ENCODE results near the gene MLF2. TPM values are rescaled to one million over a fixed set of nuclear protein-coding genes. Genes with fewer than 3 reads are reported as not detected.

The MLF2 gene
- total and polyA plus RNA-seq, 10 of the 15 experiments (the other 5 are each of a cell fraction or from before 2014, with no cell fraction given) = 13.5 to 222 (median 130) TPM

DNA sequence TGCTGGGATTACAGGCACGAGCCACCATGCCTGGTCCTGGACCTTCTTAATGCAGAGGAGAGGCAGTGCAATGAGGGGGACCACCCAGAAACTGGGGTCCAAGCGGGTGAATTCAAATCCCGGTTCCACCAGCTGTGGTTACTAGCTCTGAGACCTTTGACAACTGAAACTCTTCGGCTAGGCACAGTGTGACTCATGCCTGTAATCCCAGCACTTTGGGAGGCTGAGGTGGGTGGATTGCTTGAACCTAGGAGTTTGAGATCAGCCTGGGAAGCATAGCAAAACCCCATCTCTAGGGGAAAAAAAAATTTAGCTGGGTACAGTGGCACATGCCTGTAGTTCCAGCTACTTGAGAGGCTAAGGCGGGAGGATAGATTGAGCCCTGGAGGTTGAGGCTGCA is 31.4 kb upstream of the MLF2 start:
- ATAC-seq (peak; percentile 27; the same call in 2 of the 3 replicates), FAIRE-seq (no peak), DNase-seq (ENCODE audit: low read depth, low spot score) (no peak)
- Histone ChIP-seq H3K9me3 (replicated peaks; ENCODE audit: control insufficient read depth, insufficient read depth, low read length) (no peaks in the 10 kb centered on the region), H4K20me1 (ENCODE audit: control insufficient read depth, insufficient read depth) (no peaks in the 10 kb centered on the region), H3K9ac (ENCODE audit: control insufficient read depth, insufficient read depth, low read length) (no peak overlapping the region), H3K79me2 (ENCODE audit: control insufficient read depth, insufficient read depth, low read length) (no peaks in the 10 kb centered on the region), H3K4me3 (no peak overlapping the region), H3K36me3 (ENCODE audit: control insufficient read depth in 2 of 2, insufficient read depth in 2 of 2, low read length in 1 of 2) (no peaks in the 10 kb centered on the region), H2AFZ (ENCODE audit: control insufficient read depth, low read depth, low read length) (no peak overlapping the region), H3K4me1 (ENCODE audit: control insufficient read depth, insufficient read depth, low read length) (0 out of 2 replicates have a peak, but pooled peaks cover 2% of the 10 kb centered on the region), H3K27me3 (replicated peaks in 1 of 2; ENCODE audit: control insufficient read depth in 2 of 2, insufficient read depth in 2 of 2, low read length in 1 of 2) (no peaks in the 10 kb centered on the region), H3K27ac (ENCODE audit: control insufficient read depth, insufficient read depth) (no peak overlapping the region), H3K4me2 (ENCODE audit: control insufficient read depth, insufficient read depth) (no peak overlapping the region)
- intact Hi-C loops (cut with micrococcal nuclease; ENCODE audit: unreplicated experiment) = no loop called here
- SMC1A ChIA-PET (ENCODE audit: uncharacterized antibody, unreplicated experiment) = interaction anchor here (1.6 to 2.3 kb wide), 2 partner anchors 18 to 31 kb away, joined by 7 read pairs; partner anchors contain the start of gene PTMS
- WGBS (ENCODE audit: insufficient coverage, insufficient replicate concordance, low lambda C conversion rate, missing lambda C conversion rate) = 25% methylated on average over 5 of the region's 5 CpGs
- RAD21 ChIA-PET (ENCODE audit: unreplicated experiment) = interaction anchor here (0.9 to 5.4 kb wide), 3 partner anchors 9 to 50 kb away, joined by 3 to 42 read pairs (median 4); partner anchors contain the start of gene MLF2
- CTCF ChIA-PET = interaction anchor here (0.7 to 2.8 kb wide), 9 partner anchors 11 to 85 kb away, joined by 3 to 17 read pairs (median 4); partner anchors contain the start of gene MLF2
- POLR2A ChIA-PET = interaction anchor here (1.0 to 1.4 kb wide), 2 partner anchors 8 to 68 kb away, joined by 3 to 12 read pairs; partner anchors contain the start of gene USP5
- in situ Hi-C loops (cut with MboI) = no loop called here
- BruUV-seq (replicated peaks) = no TSS peak
- TF ChIP-seq, protein P1, sequence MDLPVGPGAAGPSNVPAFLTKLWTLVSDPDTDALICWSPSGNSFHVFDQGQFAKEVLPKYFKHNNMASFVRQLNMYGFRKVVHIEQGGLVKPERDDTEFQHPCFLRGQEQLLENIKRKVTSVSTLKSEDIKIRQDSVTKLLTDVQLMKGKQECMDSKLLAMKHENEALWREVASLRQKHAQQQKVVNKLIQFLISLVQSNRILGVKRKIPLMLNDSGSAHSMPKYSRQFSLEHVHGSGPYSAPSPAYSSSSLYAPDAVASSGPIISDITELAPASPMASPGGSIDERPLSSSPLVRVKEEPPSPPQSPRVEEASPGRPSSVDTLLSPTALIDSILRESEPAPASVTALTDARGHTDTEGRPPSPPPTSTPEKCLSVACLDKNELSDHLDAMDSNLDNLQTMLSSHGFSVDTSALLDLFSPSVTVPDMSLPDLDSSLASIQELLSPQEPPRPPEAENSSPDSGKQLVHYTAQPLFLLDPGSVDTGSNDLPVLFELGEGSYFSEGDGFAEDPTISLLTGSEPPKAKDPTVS (IDR thresholded peaks at IDR 0.05; ENCODE audit: low read depth, low read length) = no peak
- peak in 1 of 2 experiments; percentile 23; a peak in 1 of 4 replicates for TF ChIP-seq IKZF2 (IDR thresholded peaks at IDR 0.05)
- no peak for TF ChIP-seq FOXK2 (IDR thresholded peaks at IDR 0.05)
- no peak for TF ChIP-seq RELA (IDR thresholded peaks at IDR 0.05; ENCODE audit: borderline replicate concordance, partially characterized antibody)
- TF ChIP-seq JUNB (IDR thresholded peaks at IDR 0.05) = no peak
- no peak for TF ChIP-seq BMI1 (IDR thresholded peaks at IDR 0.05; ENCODE audit: borderline replicate concordance)
- TF ChIP-seq CHD1 (IDR thresholded peaks at IDR 0.05; ENCODE audit: low read depth, low read length) = no peak
- 0 out of 2 replicates have a peak, but pooled peaks have one; percentile 11 for TF ChIP-seq RUNX3 (IDR thresholded peaks at IDR 0.05; ENCODE audit: low read length)
- no peak for TF ChIP-seq PAX5 (IDR thresholded peaks at IDR 0.05; ENCODE audit: borderline replicate concordance, low read depth, low read length)
- TF ChIP-seq, protein P2, sequence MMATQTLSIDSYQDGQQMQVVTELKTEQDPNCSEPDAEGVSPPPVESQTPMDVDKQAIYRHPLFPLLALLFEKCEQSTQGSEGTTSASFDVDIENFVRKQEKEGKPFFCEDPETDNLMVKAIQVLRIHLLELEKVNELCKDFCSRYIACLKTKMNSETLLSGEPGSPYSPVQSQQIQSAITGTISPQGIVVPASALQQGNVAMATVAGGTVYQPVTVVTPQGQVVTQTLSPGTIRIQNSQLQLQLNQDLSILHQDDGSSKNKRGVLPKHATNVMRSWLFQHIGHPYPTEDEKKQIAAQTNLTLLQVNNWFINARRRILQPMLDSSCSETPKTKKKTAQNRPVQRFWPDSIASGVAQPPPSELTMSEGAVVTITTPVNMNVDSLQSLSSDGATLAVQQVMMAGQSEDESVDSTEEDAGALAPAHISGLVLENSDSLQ (IDR thresholded peaks at IDR 0.05) = no peak
- TF ChIP-seq, protein P3, sequence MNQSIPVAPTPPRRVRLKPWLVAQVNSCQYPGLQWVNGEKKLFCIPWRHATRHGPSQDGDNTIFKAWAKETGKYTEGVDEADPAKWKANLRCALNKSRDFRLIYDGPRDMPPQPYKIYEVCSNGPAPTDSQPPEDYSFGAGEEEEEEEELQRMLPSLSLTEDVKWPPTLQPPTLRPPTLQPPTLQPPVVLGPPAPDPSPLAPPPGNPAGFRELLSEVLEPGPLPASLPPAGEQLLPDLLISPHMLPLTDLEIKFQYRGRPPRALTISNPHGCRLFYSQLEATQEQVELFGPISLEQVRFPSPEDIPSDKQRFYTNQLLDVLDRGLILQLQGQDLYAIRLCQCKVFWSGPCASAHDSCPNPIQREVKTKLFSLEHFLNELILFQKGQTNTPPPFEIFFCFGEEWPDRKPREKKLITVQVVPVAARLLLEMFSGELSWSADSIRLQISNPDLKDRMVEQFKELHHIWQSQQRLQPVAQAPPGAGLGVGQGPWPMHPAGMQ (IDR thresholded peaks at IDR 0.05; ENCODE audit: borderline replicate concordance) = no peak

Data from GM12878 (cell line).